ENCODE data around the gene HS1BP3.

The HS1BP3 gene

GRCh38 chr2:20608666-20609348 lies 42.1 kb downstream of the HS1BP3 start:
- Histone ChIP-seq H3K79me2 (ENCODE audit: insufficient read depth, low read depth) (no peaks in the 10 kb centered on the region), H3K4me1 (ENCODE audit: low read depth, poor library complexity, severe bottlenecking) (peaks cover 1% of the 10 kb centered on the region), H3K36me3 (ENCODE audit: insufficient read depth) (no peaks in the 10 kb centered on the region), H2AFZ (ENCODE audit: low read depth) (no peak overlapping the region), H3K27me3 (ENCODE audit: insufficient read depth, low read depth) (no peaks in the 10 kb centered on the region), H3K9ac (no peak overlapping the region), H3K4me3 (IDR thresholded peaks at IDR 0.05; ENCODE audit: insufficient read depth, low read depth, low read length) (no peak overlapping the region), H3K27ac (no peak overlapping the region), H4K20me1 (ENCODE audit: insufficient read depth) (no peaks in the 10 kb centered on the region), H3K4me2 (no peak overlapping the region)
- TF ChIP-seq, protein P1, sequence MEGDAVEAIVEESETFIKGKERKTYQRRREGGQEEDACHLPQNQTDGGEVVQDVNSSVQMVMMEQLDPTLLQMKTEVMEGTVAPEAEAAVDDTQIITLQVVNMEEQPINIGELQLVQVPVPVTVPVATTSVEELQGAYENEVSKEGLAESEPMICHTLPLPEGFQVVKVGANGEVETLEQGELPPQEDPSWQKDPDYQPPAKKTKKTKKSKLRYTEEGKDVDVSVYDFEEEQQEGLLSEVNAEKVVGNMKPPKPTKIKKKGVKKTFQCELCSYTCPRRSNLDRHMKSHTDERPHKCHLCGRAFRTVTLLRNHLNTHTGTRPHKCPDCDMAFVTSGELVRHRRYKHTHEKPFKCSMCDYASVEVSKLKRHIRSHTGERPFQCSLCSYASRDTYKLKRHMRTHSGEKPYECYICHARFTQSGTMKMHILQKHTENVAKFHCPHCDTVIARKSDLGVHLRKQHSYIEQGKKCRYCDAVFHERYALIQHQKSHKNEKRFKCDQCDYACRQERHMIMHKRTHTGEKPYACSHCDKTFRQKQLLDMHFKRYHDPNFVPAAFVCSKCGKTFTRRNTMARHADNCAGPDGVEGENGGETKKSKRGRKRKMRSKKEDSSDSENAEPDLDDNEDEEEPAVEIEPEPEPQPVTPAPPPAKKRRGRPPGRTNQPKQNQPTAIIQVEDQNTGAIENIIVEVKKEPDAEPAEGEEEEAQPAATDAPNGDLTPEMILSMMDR (conservative IDR thresholded peaks at IDR 0.05; ENCODE audit: low read depth, low read length), result no peak

DNA sequence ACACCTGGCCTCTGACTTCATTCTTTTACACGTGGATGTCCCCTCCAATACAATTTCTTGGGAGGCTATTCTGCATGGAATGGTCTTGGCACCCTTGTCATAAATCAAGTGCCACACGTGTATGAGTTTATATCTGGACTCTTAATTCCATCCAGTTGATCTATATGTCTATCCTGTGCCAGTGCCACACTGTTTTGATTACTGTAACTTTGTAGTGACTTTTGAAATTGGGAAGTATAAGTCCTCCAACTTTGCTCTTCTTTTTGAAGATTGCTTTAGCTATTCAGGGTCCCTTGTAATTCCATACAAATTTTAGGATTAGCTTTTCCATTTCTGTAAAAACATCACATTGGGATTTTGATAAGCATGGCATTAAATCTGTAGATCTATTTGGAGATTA lies 43.5 kb downstream of the HS1BP3 start:
- no peaks in the 10 kb centered on the region for H3K36me3 ChIP-seq (ENCODE audit: insufficient read depth)
- H3K4me3 ChIP-seq (IDR thresholded peaks at IDR 0.05; ENCODE audit: insufficient read depth, low read depth, low read length), result no peak overlapping the region
- H4K20me1 ChIP-seq (ENCODE audit: insufficient read depth), result no peaks in the 10 kb centered on the region
- H3K79me2 ChIP-seq (ENCODE audit: insufficient read depth, low read depth), result no peaks in the 10 kb centered on the region
- H3K9ac ChIP-seq, result no peak overlapping the region
- TF ChIP-seq, protein P1 (conservative IDR thresholded peaks at IDR 0.05; ENCODE audit: low read depth, low read length), result no peak
- no peaks in the 10 kb centered on the region for H3K27me3 ChIP-seq (ENCODE audit: insufficient read depth, low read depth)
- no peaks in the 10 kb centered on the region for H3K4me1 ChIP-seq (ENCODE audit: low read depth, poor library complexity, severe bottlenecking)
- no peak overlapping the region for H3K4me2 ChIP-seq
- H2AFZ ChIP-seq (ENCODE audit: low read depth), result no peak overlapping the region
- no peak overlapping the region for H3K27ac ChIP-seq

- Histone ChIP-seq H3K27ac (no peak overlapping the region), H3K4me1 (ENCODE audit: low read depth, poor library complexity, severe bottlenecking) (no peaks in the 10 kb centered on the region)
Observed at GRCh38 chr2:20606198-20606597, 44.7 kb downstream of the HS1BP3 start.

DNA sequence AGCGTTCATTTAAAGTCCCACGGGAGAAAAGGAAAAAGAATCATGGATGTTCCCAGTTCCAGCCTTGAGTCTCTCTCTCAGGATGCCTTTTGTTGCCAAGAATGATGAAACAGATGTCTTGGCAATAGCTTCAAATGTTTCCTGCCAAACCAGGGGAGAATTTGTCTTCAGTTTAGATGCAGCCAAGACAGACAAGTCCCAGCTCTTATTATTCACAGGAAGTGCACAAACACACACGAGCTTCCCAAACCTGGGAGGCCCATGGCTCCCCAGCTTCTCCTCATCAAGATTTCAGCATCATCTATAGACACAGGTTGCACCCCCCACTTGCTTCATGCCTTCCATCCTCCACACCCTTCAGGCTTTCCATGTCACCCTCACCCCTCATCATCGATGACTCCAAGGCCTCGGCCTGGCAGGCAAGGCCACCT lies 45.9 kb downstream of the HS1BP3 start:
- H3K4me3 ChIP-seq (IDR thresholded peaks at IDR 0.05; ENCODE audit: insufficient read depth, low read depth, low read length), result no peak overlapping the region
- no peak overlapping the region for H3K9ac ChIP-seq
- no peak overlapping the region for H3K4me2 ChIP-seq
- no peaks in the 10 kb centered on the region for H4K20me1 ChIP-seq (ENCODE audit: insufficient read depth)
- H3K4me1 ChIP-seq (ENCODE audit: low read depth, poor library complexity, severe bottlenecking), result no peaks in the 10 kb centered on the region
- no peaks in the 10 kb centered on the region for H3K27me3 ChIP-seq (ENCODE audit: insufficient read depth, low read depth)
- H3K27ac ChIP-seq, result no peak overlapping the region
- no peak overlapping the region for H2AFZ ChIP-seq (ENCODE audit: low read depth)
- H3K36me3 ChIP-seq (ENCODE audit: insufficient read depth), result no peaks in the 10 kb centered on the region
- TF ChIP-seq, protein P1 (conservative IDR thresholded peaks at IDR 0.05; ENCODE audit: low read depth, low read length), result no peak
- no peaks in the 10 kb centered on the region for H3K79me2 ChIP-seq (ENCODE audit: insufficient read depth, low read depth)

More at GRCh38 chr2:20606198-20606597, 44.7 kb downstream of the HS1BP3 start:
- Histone ChIP-seq H3K4me3 (IDR thresholded peaks at IDR 0.05; ENCODE audit: insufficient read depth, low read depth, low read length) (no peak overlapping the region), H2AFZ (ENCODE audit: low read depth) (no peak overlapping the region), H3K4me2 (no peak overlapping the region), H3K9ac (no peak overlapping the region), H3K36me3 (ENCODE audit: insufficient read depth) (no peaks in the 10 kb centered on the region), H3K79me2 (ENCODE audit: insufficient read depth, low read depth) (no peaks in the 10 kb centered on the region), H4K20me1 (ENCODE audit: insufficient read depth) (no peaks in the 10 kb centered on the region), H3K27me3 (ENCODE audit: insufficient read depth, low read depth) (no peaks in the 10 kb centered on the region)
- TF ChIP-seq, protein P1 (conservative IDR thresholded peaks at IDR 0.05; ENCODE audit: low read depth, low read length), result no peak

Measured in KMS-11 (cell line).